Measurements from ENCODE around the gene NLRP6.
"Not testable (repeated sequence)": the region's sequence is repeated elsewhere in the genome, so short reads cannot be mapped to it uniquely, and the experiment has no call there.

GRCh38 chr11:319121-319887 is 41.1 kb downstream of the NLRP6 start:
- peak in 2 of 3 experiments; percentile 13 to 21 for TF ChIP-seq CTCF (IDR thresholded peaks at IDR 0.05)
- TF ChIP-seq POLR2AphosphoS5 (IDR thresholded peaks at IDR 0.05): peak in 1 of 2 donors; percentile 35
- not testable (repeated sequence) for TF ChIP-seq POLR2A (IDR thresholded peaks at IDR 0.05; ENCODE audit: low read depth); EP300 (IDR thresholded peaks at IDR 0.05)

Measured in esophagus muscularis mucosa (tissue), 4 donors.